Colonic mucosa (tissue), 4 donors: ENCODE data around the gene SPR. TPM values are rescaled to one million over a fixed set of nuclear protein-coding genes. Genes with fewer than 3 reads are reported as not detected.

Experiments used
- DNase-seq: peaks from one replicate; pipeline ENCODE4 v3.0.0-alpha.2; 2020
- H3K27ac ChIP-seq: fragments of 200-600 bp; one replicate; pipeline ENCODE4 v1.8.0; 2021
- H3K27me3 ChIP-seq: fragments of 200-600 bp; one replicate; pipeline ENCODE4 v1.8.0; 2021
- H3K36me3 ChIP-seq: fragments of 200-600 bp; one replicate; pipeline ENCODE4 v1.8.0; 2021
- H3K4me1 ChIP-seq: fragments of 200-600 bp; one replicate; pipeline ENCODE4 v1.8.0; 2021; ENCODE audit warnings: mild to moderate bottlenecking
- H3K4me3 ChIP-seq: fragments of 200-600 bp; one replicate; pipeline ENCODE4 v1.8.0; 2021
- H3K9ac ChIP-seq, 2 donors: one replicate each; pipeline ENCODE4 v1.7.0; 2013; ENCODE audit warnings: control low read depth in 2 of 2, low read depth in 2 of 2, low read length in 2 of 2
- H3K9me3 ChIP-seq: fragments of 200-600 bp; one replicate; pipeline ENCODE4 v1.8.0; 2021
- intact Hi-C: fragments of 100-400 bp; cut with DNase I; formaldehyde crosslinking; loops from one replicate; pipeline ENCODE4 v1.14.1; 2022
- total RNA-seq, 2 donors: library from RNA; stranded (reverse); fragmentation: NEBNext Ultra II Directional in 1 of 2; extraction: Animal tissue kit (Norgen Biotek cat#: 25700) in 1 of 2; gene quantifications; one replicate each; pipeline ENCODE4 v1.2.1, GENCODE V29; 2021
- TF ChIP-seq, protein P1 (sequence below): fragments of 200-600 bp; IDR thresholded peaks from one replicate; pipeline ENCODE4 v1.8.0; 2022; ENCODE audit warnings: antibody characterized with exemption, mild to moderate bottlenecking
- donor health status: healthy.
- donor health status: DM: no; HTN: no; CAD: no.
- donor health status: DM: no; HTN: no; CAD: no.

SPR gene
- total RNA-seq, 2 donors from 2014 or later: 79.6 to 129 TPM

GRCh38 chr2:72846171-72847095 is 40.8 kb upstream of the SPR start:
- Histone ChIP-seq H3K27ac (no peak overlapping the region), H3K4me1 (no peaks in the 10 kb centered on the region), H3K4me3 (no peak overlapping the region), H3K9ac (no peak overlapping the region), H3K9me3 (no peaks in the 10 kb centered on the region), H3K27me3 (no peaks in the 10 kb centered on the region), H3K36me3 (no peaks in the 10 kb centered on the region)
- intact Hi-C loops: no loop called here
- no peak for DNase-seq
- TF ChIP-seq, protein P1, sequence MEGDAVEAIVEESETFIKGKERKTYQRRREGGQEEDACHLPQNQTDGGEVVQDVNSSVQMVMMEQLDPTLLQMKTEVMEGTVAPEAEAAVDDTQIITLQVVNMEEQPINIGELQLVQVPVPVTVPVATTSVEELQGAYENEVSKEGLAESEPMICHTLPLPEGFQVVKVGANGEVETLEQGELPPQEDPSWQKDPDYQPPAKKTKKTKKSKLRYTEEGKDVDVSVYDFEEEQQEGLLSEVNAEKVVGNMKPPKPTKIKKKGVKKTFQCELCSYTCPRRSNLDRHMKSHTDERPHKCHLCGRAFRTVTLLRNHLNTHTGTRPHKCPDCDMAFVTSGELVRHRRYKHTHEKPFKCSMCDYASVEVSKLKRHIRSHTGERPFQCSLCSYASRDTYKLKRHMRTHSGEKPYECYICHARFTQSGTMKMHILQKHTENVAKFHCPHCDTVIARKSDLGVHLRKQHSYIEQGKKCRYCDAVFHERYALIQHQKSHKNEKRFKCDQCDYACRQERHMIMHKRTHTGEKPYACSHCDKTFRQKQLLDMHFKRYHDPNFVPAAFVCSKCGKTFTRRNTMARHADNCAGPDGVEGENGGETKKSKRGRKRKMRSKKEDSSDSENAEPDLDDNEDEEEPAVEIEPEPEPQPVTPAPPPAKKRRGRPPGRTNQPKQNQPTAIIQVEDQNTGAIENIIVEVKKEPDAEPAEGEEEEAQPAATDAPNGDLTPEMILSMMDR: no peak

DNA sequence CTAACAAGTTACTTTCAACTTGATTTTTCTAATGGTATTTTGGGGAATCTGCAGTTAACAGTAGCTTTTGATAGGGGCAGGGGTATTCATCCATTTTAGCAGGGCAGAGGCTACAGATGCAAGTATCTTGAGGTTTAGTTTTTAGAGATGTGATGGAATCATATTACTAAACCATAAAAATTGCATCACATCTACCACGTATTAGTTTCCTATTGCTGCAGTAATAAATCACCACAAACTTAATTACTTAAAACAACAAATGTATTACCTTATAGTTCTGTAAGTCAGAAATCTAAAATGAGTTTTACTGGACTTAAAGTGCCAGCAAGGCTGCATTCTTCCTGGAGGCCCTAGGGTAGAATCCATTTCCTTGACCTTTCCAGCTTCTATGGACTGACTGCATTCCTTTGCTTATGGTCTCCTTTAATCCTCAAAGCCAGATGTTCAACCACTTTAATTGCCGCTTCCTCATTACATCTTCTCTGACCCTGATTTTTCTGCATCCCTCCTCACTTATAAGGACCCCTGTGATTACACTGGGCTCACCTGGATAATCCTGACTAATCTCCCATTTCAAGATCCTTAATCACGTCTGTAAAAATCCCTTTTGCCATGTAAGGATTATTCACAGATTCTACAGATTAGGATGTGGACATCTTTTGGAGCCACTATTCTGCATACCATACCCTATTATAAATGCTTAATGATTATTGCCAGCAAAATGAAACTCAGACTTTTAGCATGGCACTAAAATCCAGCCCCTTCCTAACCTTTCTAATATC is 39.5 kb upstream of the SPR start:
- TF ChIP-seq, protein P1: no peak
- no peaks in the 10 kb centered on the region for H3K36me3 ChIP-seq
- H3K27me3 ChIP-seq: no peaks in the 10 kb centered on the region
- no peak overlapping the region for H3K27ac ChIP-seq
- H3K9me3 ChIP-seq: no peaks in the 10 kb centered on the region
- intact Hi-C loops: no loop called here
- no peak overlapping the region for H3K4me3 ChIP-seq
- no peak overlapping the region for H3K9ac ChIP-seq
- no peak for DNase-seq
- no peaks in the 10 kb centered on the region for H3K4me1 ChIP-seq

DNA sequence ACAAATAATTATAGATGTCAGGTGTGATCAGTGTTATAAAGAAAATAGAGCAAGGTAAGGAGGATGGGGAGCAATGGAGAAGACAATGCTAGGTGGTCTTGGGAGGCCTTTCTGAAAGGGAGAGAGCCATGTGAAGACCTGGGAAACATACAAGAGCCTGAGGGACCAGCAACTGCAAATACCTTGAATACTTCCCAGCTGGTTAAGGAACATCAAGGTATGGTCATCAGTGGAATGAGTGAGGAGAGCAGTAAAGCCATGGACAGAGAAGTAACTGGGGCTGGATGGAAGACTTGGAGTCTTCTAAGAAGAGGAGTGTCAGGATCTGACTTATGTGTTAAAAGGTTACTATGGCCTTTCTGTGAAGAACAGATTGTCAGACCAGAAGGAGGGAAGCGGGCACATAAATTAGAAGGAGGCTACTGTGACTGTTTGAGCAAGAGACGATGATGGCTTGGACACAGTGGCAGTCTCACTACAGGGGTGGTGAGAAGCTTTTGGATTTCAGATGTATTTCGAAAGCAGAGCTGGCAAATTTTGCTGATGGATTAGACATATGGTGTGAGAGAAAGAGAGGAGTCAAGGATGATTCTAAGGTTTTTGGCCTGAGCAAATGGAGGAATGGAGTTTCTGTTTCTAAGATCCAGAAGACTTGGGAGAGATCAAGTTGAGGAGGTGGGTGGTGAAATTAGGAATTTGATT is 38.6 kb upstream of the SPR start:
- Histone ChIP-seq H3K4me3 (no peak overlapping the region), H3K4me1 (no peaks in the 10 kb centered on the region), H3K9ac (no peak overlapping the region), H3K9me3 (no peaks in the 10 kb centered on the region), H3K27me3 (no peaks in the 10 kb centered on the region), H3K27ac (no peak overlapping the region), H3K36me3 (no peaks in the 10 kb centered on the region)
- TF ChIP-seq, protein P1: no peak
- intact Hi-C loops: no loop called here
- DNase-seq: no peak

DNA sequence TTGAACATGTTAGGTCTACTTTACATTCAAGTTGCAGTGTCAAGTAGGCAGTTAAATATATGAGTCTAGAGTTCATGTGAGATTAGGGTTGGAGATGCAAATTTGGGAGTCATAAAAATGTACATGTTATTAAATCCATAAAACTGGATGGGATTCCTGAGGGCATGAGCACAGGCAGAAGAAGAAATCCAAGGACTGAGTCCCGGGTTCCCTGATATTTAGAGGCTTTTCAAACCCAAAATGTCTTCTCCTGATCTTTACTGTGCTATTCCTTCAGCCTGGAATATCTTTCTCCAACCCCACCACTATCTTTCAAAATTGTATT is 38.1 kb upstream of the SPR start:
- Histone ChIP-seq H3K27ac (no peak overlapping the region), H3K27me3 (no peaks in the 10 kb centered on the region), H3K4me3 (no peak overlapping the region), H3K36me3 (no peaks in the 10 kb centered on the region), H3K9me3 (no peaks in the 10 kb centered on the region), H3K9ac (no peak overlapping the region), H3K4me1 (no peaks in the 10 kb centered on the region)
- TF ChIP-seq, protein P1: no peak
- no peak for DNase-seq
- intact Hi-C loops: no loop called here

DNA sequence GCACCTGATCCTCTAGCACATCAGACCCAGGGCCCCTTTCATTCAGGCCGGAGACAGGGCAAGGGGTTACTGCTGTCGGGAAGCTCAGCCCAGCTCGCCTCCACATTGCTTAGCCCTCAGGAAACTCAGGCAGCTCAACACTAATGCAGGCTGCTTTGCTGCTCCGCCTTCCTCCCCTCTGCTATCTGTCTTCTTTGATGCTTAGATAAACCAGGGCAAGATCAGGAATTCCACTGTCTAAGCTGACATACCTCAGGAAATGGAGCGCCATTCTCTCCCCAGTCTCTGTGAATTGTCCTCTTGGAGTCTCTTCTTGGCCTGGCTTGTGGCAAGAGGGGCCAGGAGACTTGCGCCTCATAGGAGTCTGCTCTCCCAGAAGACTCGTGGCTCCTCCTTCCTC is 35.9 kb upstream of the SPR start:
- Histone ChIP-seq H3K4me3 (no peak overlapping the region), H3K36me3 (no peaks in the 10 kb centered on the region), H3K9ac (no peak overlapping the region), H3K9me3 (no peaks in the 10 kb centered on the region), H3K27ac (no peak overlapping the region), H3K27me3 (no peaks in the 10 kb centered on the region), H3K4me1 (no peaks in the 10 kb centered on the region)
- no peak for DNase-seq
- intact Hi-C loops: no loop called here
- TF ChIP-seq, protein P1: no peak
